Neural cell (in vitro differentiated cells): ENCODE measurements around the gene EFHD1. TPM values are rescaled to one million over a fixed set of nuclear protein-coding genes. Genes with fewer than 3 reads are reported as not detected.

Source experiments
- H2AFZ ChIP-seq: fragments of 200-600, 300-800 bp; sonication (generic), shearing (Covaris generic); 2 replicates; pipeline ENCODE4 v1.6.0; 2014; ENCODE audit warnings: low read depth, mild to moderate bottlenecking, antibody characterized with exemption, low read length, moderate library complexity
- H3F3A ChIP-seq: fragments of 200-600 bp; shearing (Covaris generic); 2 replicates; pipeline ENCODE4 v1.6.1; 2016; ENCODE audit warnings: mild to moderate bottlenecking, moderate library complexity, mixed read lengths, antibody characterized with exemption, low read length; ENCODE audit not compliant: insufficient read depth, poor library complexity, severe bottlenecking
- H3K27ac ChIP-seq: fragments of 200-600, 300-800 bp; sonication (generic), shearing (Covaris generic); 2 replicates; pipeline ENCODE4 v1.5.1; 2014; ENCODE audit warnings: mild to moderate bottlenecking, low read length, moderate library complexity
- H3K27me3 ChIP-seq: fragments of 300-800, 200-600 bp; sonication (generic), shearing (Covaris generic); 2 replicates; pipeline ENCODE4 v1.6.0; 2014; ENCODE audit warnings: mild to moderate bottlenecking, low read depth, low read length, moderate library complexity; ENCODE audit not compliant: insufficient read depth
- H3K36me3 ChIP-seq: fragments of 300-800, 200-600 bp; sonication (generic), shearing (Covaris generic); 2 replicates; pipeline ENCODE4 v1.5.1; 2014; ENCODE audit warnings: mild to moderate bottlenecking, antibody characterized with exemption, low read length, moderate library complexity; ENCODE audit not compliant: insufficient read depth
- H3K4me2 ChIP-seq: fragments of 300-800, 200-600 bp; sonication (generic), shearing (Covaris generic); 2 replicates; pipeline ENCODE4 v1.6.0; 2014; ENCODE audit warnings: mild to moderate bottlenecking, low read length
- H3K4me3 ChIP-seq: fragments of 300-800, 200-600 bp; sonication (generic), shearing (Covaris generic); 2 replicates; pipeline ENCODE4 v1.5.1; 2014; ENCODE audit warnings: mild to moderate bottlenecking, low read length, moderate library complexity
- H3K79me2 ChIP-seq: fragments of 200-600 bp; shearing (Covaris generic); replicated peaks from 2 replicates; pipeline ENCODE4 v1.6.0; 2014; ENCODE audit warnings: mild to moderate bottlenecking, low read length, moderate library complexity; ENCODE audit not compliant: insufficient read depth
- H3K9ac ChIP-seq: fragments of 300-800, 200-600 bp; sonication (generic), shearing (Covaris generic); 2 replicates; pipeline ENCODE4 v1.6.1; 2016; ENCODE audit warnings: mild to moderate bottlenecking, low read length, mixed read lengths
- H3K9me2 ChIP-seq: fragments of 200-600 bp; shearing (Covaris generic); 2 replicates; pipeline ENCODE4 v1.6.1; 2016; ENCODE audit warnings: mild to moderate bottlenecking, low read length, mixed read lengths; ENCODE audit not compliant: insufficient read depth
- H3K9me3 ChIP-seq: fragments of 200-600, 300-800 bp; sonication (generic), shearing (Covaris generic); 2 replicates; pipeline ENCODE4 v1.6.1; 2016; ENCODE audit warnings: mild to moderate bottlenecking, mixed run types, low read length, moderate library complexity, mixed read lengths
- H4K20me1 ChIP-seq: fragments of 200-600 bp; shearing (Covaris generic); 2 replicates; pipeline ENCODE4 v1.6.1; 2016; ENCODE audit warnings: mild to moderate bottlenecking, mixed run types; ENCODE audit not compliant: insufficient read depth
- EP300 ChIP-seq: fragments of 450-650 bp; conservative IDR thresholded peaks from 2 replicates; pipeline ENCODE4 v1.6.1; 2014; ENCODE audit warnings: antibody characterized with exemption, mild to moderate bottlenecking, moderate library complexity; ENCODE audit not compliant: poor library complexity, severe bottlenecking
- EZH2 ChIP-seq: fragments of 200-600, 300-800 bp; shearing (Covaris generic), sonication (generic); IDR thresholded peaks from 2 replicates; pipeline ENCODE4 v1.6.1; 2014; ENCODE audit warnings: antibody characterized with exemption, low read length, borderline replicate concordance, mild to moderate bottlenecking; ENCODE audit not compliant: insufficient read depth, poor library complexity, severe bottlenecking
- MXI1 ChIP-seq: fragments of 450-650 bp; conservative IDR thresholded peaks from 2 replicates; pipeline ENCODE4 v1.6.1; 2014; ENCODE audit warnings: antibody characterized with exemption, mild to moderate bottlenecking; ENCODE audit not compliant: poor library complexity, severe bottlenecking
- POLR2AphosphoS5 ChIP-seq: IDR thresholded peaks from 2 replicates; pipeline ENCODE4 v1.6.1; 2012
- RAD21 ChIP-seq: fragments of 450-650 bp; conservative IDR thresholded peaks from 2 replicates; pipeline ENCODE4 v1.6.1; 2014; ENCODE audit warnings: antibody characterized with exemption, mild to moderate bottlenecking, moderate library complexity
- SMC3 ChIP-seq: fragments of 450-650 bp; conservative IDR thresholded peaks from 2 replicates; pipeline ENCODE4 v1.6.1; 2014; ENCODE audit warnings: antibody characterized with exemption, mild to moderate bottlenecking, moderate library complexity; ENCODE audit not compliant: poor library complexity
- TAF1 ChIP-seq: IDR thresholded peaks from 2 replicates; pipeline ENCODE4 v1.6.1; 2012; ENCODE audit warnings: low read depth
- polyA plus RNA-seq: library from polyadenylated mRNA; depleted of rRNA; stranded (reverse); fragments of >200 nt; gene quantifications from 2 replicates; pipeline ENCODE4 v1.2.3, GENCODE V29; 2014
- TF ChIP-seq, protein P1 (sequence below): fragments of 450-650 bp; IDR thresholded peaks from 2 replicates; pipeline ENCODE4 v1.5.1; 2014; ENCODE audit warnings: antibody characterized with exemption, mild to moderate bottlenecking, moderate library complexity; ENCODE audit not compliant: poor library complexity, severe bottlenecking
- TF ChIP-seq, protein P2 (sequence below): IDR thresholded peaks from 2 replicates; pipeline ENCODE4 v1.6.1; 2012; ENCODE audit warnings: borderline replicate concordance

EFHD1 gene
- polyA plus RNA-seq, 1 donor from 2014 or later = not detected

DNA sequence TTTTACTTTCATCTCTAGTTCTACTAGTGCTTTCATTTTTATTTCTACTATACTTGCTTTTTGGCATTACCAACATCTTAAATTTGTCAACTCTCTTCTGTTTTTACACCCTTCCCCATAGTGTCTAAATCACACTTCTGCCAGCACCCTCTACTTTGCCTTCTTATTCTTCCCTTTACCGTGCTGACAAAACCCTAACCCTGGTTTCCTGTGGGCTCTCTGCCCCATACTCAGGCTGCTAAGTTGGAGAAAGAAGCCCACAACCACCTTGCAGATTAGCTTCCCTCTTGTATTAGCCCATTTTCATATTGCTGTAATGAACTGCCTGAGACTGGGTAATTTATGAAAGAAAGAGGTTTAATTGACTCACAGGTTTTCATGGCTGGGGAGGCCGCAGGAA, 88.5 kb downstream of the EFHD1 start:
- Histone ChIP-seq H3K9ac (no peak overlapping the region), H3K79me2 (peaks cover 37% of the 10 kb centered on the region), H3K9me3 (no peaks in the 10 kb centered on the region), H2AFZ (no peak overlapping the region), H3K27me3 (no peaks in the 10 kb centered on the region), H3K9me2 (no peaks in the 10 kb centered on the region), H3K4me2 (no peak overlapping the region), H3K27ac (no peak overlapping the region), H4K20me1 (no peaks in the 10 kb centered on the region), H3F3A (no peaks in the 10 kb centered on the region), H3K36me3 (no peaks in the 10 kb centered on the region), H3K4me3 (no peak overlapping the region)
- no peak for TF ChIP-seq SMC3
- TF ChIP-seq EP300 = no peak
- no peak for TF ChIP-seq TAF1
- TF ChIP-seq RAD21 = no peak
- TF ChIP-seq EZH2 = no peak
- TF ChIP-seq, protein P1, sequence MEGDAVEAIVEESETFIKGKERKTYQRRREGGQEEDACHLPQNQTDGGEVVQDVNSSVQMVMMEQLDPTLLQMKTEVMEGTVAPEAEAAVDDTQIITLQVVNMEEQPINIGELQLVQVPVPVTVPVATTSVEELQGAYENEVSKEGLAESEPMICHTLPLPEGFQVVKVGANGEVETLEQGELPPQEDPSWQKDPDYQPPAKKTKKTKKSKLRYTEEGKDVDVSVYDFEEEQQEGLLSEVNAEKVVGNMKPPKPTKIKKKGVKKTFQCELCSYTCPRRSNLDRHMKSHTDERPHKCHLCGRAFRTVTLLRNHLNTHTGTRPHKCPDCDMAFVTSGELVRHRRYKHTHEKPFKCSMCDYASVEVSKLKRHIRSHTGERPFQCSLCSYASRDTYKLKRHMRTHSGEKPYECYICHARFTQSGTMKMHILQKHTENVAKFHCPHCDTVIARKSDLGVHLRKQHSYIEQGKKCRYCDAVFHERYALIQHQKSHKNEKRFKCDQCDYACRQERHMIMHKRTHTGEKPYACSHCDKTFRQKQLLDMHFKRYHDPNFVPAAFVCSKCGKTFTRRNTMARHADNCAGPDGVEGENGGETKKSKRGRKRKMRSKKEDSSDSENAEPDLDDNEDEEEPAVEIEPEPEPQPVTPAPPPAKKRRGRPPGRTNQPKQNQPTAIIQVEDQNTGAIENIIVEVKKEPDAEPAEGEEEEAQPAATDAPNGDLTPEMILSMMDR = no peak
- TF ChIP-seq POLR2AphosphoS5 = no peak
- TF ChIP-seq, protein P2, sequence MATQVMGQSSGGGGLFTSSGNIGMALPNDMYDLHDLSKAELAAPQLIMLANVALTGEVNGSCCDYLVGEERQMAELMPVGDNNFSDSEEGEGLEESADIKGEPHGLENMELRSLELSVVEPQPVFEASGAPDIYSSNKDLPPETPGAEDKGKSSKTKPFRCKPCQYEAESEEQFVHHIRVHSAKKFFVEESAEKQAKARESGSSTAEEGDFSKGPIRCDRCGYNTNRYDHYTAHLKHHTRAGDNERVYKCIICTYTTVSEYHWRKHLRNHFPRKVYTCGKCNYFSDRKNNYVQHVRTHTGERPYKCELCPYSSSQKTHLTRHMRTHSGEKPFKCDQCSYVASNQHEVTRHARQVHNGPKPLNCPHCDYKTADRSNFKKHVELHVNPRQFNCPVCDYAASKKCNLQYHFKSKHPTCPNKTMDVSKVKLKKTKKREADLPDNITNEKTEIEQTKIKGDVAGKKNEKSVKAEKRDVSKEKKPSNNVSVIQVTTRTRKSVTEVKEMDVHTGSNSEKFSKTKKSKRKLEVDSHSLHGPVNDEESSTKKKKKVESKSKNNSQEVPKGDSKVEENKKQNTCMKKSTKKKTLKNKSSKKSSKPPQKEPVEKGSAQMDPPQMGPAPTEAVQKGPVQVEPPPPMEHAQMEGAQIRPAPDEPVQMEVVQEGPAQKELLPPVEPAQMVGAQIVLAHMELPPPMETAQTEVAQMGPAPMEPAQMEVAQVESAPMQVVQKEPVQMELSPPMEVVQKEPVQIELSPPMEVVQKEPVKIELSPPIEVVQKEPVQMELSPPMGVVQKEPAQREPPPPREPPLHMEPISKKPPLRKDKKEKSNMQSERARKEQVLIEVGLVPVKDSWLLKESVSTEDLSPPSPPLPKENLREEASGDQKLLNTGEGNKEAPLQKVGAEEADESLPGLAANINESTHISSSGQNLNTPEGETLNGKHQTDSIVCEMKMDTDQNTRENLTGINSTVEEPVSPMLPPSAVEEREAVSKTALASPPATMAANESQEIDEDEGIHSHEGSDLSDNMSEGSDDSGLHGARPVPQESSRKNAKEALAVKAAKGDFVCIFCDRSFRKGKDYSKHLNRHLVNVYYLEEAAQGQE = no peak
- TF ChIP-seq MXI1 = no peak

DNA sequence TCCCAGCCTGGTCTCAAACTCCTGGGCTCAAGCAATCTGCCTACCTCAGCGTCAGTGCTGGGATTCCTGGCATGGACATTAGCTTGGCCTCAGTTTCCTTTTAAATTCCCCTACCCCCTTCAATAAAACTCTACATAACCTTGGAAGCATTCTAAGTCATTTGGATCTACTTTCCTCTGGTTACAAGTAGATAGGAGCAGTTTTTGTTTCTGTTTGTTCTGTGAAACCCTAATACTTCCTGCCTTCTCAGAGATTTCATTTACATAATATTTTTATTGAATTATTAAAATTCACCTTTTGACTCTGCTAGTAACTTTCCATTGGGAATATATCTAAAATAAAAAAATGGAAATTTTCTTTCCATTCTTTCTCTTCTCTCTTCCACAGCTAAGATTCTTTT, 89.6 kb downstream of the EFHD1 start:
- Histone ChIP-seq H3K27me3 (no peaks in the 10 kb centered on the region), H4K20me1 (peaks cover 3% of the 10 kb centered on the region), H3K36me3 (peaks cover 5% of the 10 kb centered on the region), H3K79me2 (peaks cover 34% of the 10 kb centered on the region), H3K9ac (no peak overlapping the region), H2AFZ (no peak overlapping the region), H3K9me3 (no peaks in the 10 kb centered on the region), H3K9me2 (no peaks in the 10 kb centered on the region), H3K4me3 (no peak overlapping the region), H3F3A (no peaks in the 10 kb centered on the region), H3K27ac (no peak overlapping the region), H3K4me2 (no peak overlapping the region)
- TF ChIP-seq, protein P1 = no peak
- no peak for TF ChIP-seq TAF1
